ENCODE data around the gene NHS.

NHS gene

DNA sequence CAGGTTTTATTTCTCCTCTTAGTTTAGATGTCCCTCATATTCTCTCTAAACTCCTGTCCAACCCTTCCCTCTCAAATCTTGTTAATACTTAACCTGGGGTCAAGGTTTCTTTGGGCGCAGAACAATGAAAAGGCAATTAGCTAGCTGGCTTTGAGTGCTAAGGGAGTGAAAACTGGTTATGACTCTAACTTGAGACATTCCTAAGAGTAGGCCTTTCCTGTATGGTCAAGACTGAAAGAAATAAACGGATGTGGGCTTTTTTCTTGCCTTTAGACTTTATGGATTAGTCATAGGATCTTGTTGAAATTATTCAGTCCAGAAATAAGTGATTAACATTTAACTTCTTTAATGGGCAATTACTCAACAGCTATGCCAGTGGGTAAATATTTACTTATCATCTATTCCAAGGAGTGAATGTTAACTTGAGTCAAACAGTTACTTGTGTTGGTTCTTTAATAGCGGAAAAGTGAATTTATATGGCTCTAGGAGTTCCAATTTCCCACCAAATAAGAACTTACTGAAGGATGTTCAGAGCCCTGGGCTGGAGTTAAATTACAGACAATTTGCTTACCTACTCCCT, 220.5 kb downstream of the NHS start:
- DNase-seq, result no peak

DNA sequence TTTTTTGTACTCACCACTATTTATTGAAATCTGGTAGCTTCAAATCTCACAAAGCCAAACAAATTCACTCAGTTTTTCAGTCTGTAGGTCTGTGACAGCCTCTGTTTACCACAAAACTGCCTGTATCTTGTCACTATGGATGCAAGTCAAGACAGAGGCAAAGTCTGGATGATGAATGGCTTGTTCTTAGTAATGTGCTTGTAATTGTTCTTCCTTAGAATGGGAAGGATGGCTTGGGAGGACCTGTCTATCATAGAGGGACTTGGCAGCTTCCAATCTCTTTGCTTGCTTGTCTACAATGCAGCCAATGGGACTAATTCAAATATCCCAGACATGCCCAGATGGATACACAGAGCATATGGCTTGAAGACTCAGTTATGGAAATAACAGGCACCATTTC, 221.1 kb downstream of the NHS start:
- no peak for DNase-seq

DNA sequence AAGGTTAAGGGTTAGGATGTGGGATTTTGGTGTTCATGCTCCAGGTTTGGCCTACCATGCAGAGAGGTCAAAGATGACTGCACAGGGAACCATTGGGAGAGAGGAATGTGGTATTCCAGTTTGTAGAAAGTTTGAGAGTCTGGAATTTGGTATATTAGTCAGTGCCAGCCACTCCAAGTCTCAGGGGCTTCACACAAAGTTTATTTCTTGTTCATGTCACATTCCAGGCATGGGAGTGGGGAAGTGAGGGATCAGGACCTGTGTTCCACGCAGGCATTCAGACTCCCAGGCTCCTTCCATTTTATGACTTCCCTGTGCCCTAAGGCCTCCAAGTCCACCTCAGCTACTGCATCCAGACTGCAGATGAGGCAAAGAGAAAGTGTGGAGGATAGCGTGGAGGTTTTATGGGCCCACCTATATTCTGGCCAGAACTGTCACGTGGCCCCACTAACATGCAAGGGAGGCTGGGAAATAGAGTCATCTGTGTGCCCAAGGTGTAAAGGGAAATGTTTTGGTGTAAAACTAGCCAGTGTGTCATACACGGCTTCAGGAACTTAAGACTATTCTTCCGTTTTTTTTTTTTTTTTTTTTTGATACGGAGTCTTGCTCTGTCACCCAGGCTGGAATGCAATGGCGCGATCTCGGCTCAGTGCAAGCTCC, 221.7 kb downstream of the NHS start:
- no peak for DNase-seq

DNA sequence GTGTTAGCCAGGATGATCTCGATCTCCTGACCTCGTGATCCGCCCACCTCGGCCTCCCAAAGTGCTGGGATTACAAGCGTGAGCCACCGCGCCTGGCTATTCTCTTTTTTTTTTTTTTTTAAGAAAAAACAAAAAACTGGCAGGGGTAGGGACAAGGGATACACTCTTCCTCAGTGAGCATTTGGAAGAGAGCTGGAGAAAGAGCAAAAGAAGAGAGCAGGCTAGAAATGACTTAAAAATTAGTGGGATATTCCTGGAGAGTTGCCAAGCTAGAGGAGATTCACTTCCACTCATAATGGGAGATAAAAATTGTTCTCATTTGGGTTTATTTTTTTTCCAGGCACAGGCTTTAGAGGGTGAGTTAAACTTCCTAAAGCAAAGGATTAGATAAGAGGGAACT, 222.3 kb downstream of the NHS start:
- DNase-seq, result no peak

GRCh38 chrX:17597836-17598439, 222.9 kb downstream of the NHS start:
- DNase-seq, result no peak

DNA sequence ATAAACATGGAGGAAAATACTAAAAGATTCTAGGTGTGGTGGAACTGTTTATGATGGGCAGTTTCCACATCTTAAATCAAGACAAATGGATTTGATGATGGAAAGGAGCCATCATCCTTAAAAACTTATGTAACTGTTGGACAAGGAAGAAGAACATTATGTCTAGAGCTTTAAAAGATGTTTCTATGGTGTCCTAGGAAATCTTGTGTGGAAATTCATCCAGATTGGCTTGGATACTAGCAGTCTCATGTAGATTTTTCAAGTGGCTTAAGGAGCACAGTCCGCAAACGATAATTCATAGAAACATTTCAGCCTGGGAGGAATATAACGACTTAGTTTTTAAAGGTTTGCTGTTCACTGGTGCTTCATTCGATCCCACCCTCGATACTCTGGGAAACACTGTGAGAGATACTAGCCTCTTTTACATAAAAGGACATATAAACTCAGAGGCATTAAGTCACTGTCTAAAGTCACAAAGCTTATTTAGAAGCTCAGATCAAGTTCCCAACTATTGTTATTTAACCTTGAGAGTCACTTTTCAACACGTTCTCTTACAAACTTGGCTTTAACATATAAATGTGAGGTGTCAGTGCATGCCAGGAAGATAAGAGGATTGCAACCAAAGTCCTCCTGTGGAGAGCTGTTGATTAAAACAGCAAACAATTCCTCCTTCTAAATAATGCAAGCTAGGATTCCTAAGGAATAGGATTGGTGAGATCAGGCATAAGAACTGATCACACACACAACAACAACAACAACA, 226.6 kb downstream of the NHS start:
- no peak for DNase-seq

- DNase-seq, result no peak
These were observed 227.2 kb downstream of the NHS start for GRCh38 chrX:17602245-17602644.

DNA sequence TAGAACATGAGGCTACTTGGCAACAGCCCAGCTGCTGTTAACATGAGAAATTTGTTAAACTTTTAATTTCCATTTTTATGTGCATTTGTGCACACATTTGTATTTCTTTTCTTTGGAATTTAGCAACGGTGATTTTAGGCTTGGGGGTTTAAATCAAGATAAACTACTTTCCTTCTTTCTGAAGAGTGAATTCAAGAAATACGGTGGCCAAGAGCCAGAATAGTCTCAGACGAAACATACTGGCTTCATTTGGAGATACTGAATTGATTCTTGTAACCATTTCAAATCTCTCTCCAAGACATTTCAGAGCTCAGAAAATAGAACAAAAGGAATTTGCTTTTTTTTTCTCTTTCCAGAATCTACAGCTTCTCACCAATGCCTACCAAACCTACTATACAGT, 228.2 kb downstream of the NHS start:
- no peak for DNase-seq

DNA sequence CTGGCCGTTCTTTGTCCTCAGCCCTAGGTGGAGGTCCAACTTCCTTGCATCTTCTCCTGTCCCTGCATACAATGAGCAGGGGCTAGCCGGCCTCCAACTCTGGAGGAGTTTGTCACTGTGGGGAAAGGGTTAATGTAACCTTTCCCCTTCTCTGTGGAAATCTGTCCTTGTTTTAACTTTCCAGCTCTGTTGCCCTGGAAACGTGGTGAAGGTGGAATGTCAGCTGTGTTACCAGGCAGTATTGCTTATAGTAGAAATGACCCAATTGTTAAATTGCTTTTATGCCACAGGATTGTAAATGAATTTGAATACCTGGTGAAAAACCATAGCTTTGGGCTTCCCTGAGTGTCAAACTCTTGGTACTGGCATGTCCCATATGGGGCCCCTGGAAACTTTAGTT, 230.7 kb downstream of the NHS start:
- DNase-seq, result no peak

- DNase-seq, result no peak
These were observed 231.2 kb downstream of the NHS start for GRCh38 chrX:17606231-17606630.

DNA sequence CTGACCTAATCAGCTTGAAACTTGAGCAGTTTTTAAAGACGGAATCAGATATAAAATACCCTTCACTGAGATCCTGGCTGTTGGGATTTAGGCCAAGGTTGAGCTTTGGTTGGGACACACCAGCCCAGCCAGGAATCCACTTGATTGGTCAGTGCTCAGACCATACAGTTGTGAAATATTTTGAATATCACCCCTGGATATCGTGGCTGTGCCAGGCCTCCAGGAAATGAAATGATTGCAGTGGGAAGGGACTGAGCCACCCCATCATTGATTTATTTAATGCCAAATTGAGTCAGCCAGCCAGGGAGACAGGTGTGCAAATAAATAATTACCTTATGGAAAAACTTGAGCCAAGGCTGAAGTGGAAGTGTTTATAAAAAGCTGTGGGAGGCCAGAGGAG, 233.9 kb downstream of the NHS start:
- no peak for DNase-seq

DNA sequence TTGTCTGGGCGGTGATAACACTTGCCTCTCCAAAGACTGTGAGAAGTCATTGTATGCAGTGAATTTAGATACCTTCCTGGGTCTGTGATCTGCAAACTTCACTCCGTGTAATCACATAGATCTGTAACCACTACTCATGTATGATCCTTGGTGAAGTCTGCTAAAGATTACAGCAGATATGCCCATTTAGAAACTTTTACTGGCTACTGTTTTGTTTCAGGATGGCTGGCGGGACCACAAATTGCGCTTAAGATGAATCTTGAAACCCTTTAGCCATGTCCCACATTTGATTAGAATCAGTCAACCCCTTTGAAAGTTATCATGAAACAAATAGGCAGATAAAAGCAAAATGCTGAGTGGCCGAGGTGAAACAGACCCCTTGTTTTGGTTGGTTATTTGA, 235.8 kb downstream of the NHS start:
- DNase-seq, result no peak

- peak; percentile 1 for DNase-seq
These were observed 239.1 kb downstream of the NHS start for GRCh38 chrX:17613979-17614588.

GRCh38 chrX:17616936-17617335, 241.9 kb downstream of the NHS start:
- DNase-seq, result no peak

DNA sequence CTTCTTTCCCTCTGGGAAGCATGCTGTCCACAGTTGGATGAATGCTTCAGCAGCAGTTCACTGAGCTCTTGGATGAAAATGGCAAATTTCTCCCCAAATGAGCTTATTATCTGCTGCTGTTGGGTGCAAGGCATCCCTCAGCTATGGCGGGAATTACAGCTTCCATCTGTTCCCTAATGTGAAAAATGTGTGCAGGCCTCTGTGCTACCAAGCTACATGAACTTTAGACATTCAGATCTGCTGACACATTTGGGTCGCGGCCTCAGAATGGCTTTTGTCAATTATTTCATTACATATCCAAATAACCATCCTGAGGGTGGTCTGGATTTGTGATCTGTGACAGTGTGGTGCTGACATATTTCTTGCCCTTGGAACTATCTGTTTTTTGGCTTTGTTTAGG, 242.8 kb downstream of the NHS start:
- no peak for DNase-seq

- no peak for DNase-seq
These were observed 246.7 kb downstream of the NHS start for GRCh38 chrX:17621566-17622270.

DNA sequence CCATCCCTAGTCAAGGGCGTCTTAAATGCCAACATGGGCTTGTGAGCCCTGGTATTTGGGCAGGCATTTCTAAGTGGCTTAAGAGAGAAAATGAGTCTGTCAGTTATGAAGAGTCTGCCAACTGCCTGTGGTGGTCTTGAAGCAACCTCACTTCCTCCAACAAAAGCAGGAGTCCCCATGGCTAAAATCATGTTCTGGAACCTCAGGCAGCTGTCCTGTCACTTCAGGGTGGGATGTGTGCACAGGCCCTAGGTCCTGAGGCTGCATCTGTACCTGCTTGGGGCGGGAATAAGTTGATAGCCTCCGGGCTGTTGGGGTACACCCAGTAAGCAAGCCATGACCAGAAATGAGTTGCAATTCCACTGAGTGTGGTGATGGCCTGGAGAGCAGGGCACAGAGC, 247.3 kb downstream of the NHS start:
- DNase-seq, result no peak

DNA sequence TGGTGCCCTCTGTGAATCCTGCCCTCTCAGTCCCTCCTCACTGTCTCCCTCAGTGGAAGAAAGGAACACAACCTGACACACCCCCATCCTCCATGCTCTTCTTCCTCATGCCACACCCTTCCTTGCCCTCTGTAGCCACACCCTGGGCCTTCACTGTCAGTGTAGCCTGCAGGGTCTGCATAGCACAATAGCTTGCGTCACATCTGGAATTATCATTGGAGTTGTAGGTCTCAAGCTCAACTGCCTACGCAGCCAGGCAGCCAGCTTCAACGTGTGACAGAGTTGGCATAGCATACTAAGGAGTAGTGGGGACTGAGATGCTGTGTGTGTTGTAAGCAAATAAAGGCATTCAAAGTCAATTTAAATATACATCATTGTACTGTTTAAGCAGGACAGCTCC, 248.8 kb downstream of the NHS start:
- no peak for DNase-seq

DNA sequence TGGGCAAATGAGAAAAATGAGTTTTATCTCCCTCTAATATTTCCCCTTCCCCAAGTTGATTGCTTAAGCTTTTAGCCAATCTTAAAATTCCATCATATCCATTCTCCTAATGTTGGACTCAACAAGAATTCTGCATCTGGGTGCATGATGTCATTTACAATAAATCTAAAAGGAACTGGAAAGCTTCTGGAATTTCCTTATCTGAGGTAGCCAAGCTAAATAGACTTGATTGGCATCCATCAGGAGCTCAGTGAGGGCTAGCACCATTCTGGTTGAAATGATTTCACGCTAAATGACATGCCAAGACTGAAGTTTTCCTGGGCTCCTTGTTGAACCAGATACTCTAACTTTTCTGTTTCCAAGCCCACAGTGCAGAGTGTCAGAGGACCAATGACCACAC, 252.0 kb downstream of the NHS start:
- no peak for DNase-seq

DNA sequence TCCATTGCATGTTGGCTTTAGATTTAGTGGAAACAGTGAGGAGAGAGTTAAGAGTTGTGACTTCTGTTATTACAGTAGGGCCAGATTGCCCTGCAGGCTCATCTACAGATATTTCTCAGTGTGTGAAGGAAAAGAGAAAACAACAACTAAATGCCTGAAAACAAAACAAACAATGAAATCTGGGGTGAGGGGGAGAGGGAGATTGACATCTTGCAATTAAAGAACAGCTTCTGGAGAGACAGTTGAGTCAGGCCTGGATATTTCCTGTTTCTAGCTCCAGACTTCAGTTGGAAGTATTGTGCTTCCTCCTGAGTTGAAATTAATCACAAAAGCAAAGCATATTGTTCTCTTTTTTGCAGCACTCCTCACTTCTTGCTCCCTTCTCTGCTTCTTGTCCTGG, 254.0 kb downstream of the NHS start:
- no peak for DNase-seq

DNA sequence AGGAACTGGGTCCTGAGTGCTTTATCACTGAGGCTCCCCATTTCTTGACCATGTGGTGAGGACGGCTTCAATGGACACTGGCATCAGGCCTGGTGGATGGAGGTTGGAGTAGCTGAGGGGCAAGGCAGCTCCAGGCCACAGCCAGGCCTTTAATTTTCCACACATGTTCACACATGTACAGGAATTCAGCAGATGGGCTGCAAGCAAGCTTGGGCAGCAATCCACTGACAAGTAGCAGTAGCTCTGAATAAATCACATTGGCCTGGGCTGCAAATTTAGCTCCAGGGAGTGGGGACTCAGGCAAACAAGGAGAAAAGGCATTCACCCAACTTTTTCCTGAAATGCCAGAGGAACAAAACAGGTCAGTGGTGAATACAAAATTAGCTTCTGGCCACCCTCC, 254.5 kb downstream of the NHS start:
- no peak for DNase-seq

DNA sequence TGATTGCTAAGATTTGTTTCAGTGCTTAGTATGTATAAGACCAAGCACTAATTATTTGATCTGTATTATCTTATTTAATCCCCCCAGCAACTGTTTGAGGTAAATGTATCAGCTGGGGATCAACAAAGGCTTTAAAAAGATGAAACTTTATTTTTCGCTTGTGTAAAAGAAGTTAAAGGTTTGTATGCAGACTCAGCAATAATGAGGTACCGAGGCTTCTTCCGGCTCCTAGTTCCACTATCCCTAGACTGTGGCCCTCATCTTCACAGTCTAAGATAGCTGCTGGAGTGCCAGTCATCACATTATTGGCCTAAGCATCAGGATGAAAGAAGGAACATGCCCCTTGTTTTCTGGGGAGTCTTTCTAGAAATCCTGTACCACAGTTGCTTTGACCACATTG, 256.6 kb downstream of the NHS start:
- DNase-seq, result no peak

GRCh38 chrX:17632942-17633341, 257.9 kb downstream of the NHS start:
- no peak for DNase-seq

Measured in NCI-H2171 treated with DMSO at 0.1 percent for 48 hours (cell line).